Stimulated activated naive CD8-positive, alpha-beta T cell treated with anti-CD3 and anti-CD28 coated beads, Interleukin-15, Interleukin-2, amounts not matched to agents 100 ng/mL and 50 ng/mL, for 24 hours (primary cell): ENCODE results near the gene POPDC3.
"Not testable (repeated sequence)": the region's sequence is repeated elsewhere in the genome, so short reads cannot be mapped to it uniquely, and the experiment has no call there.

Experiments
- H3K27ac Mint-ChIP-seq: one replicate; pipeline ENCODE4 v1.8.0; 2021; ENCODE audit warnings: mild to moderate bottlenecking, mixed read lengths
- H3K27me3 Mint-ChIP-seq: one replicate; pipeline ENCODE4 v1.8.0; 2021; ENCODE audit warnings: mixed read lengths
- H3K36me3 Mint-ChIP-seq: one replicate; pipeline ENCODE4 v1.8.0; 2021; ENCODE audit warnings: low read depth, mixed read lengths
- H3K4me1 Mint-ChIP-seq: one replicate; pipeline ENCODE4 v1.8.0; 2021; ENCODE audit warnings: low read depth, mixed read lengths
- H3K4me3 Mint-ChIP-seq: one replicate; pipeline ENCODE4 v1.8.0; 2021; ENCODE audit warnings: mild to moderate bottlenecking, mixed read lengths
- H3K9me3 Mint-ChIP-seq: one replicate; pipeline ENCODE4 v1.8.0; 2021; ENCODE audit warnings: mixed read lengths

Gene POPDC3

GRCh38 chr6:105184921-105185320, 5.1 kb upstream of the POPDC3 start:
- H3K4me1 Mint-ChIP-seq, result no peaks in the 10 kb centered on the region
- H3K4me3 Mint-ChIP-seq, result no peak overlapping the region
- H3K27ac Mint-ChIP-seq, result no peak overlapping the region
- H3K27me3 Mint-ChIP-seq, result peaks cover 50% of the 10 kb centered on the region
- H3K9me3 Mint-ChIP-seq, result no peaks in the 10 kb centered on the region
- H3K36me3 Mint-ChIP-seq, result no peaks in the 10 kb centered on the region

GRCh38 chr6:105181981-105182515, 2.2 kb upstream of the POPDC3 start:
- H3K27ac Mint-ChIP-seq, result no peak overlapping the region
- H3K27me3 Mint-ChIP-seq, result peaks cover 66% of the 10 kb centered on the region
- no peak overlapping the region for H3K4me3 Mint-ChIP-seq
- H3K9me3 Mint-ChIP-seq, result no peaks in the 10 kb centered on the region
- H3K4me1 Mint-ChIP-seq, result peaks cover 5% of the 10 kb centered on the region
- no peaks in the 10 kb centered on the region for H3K36me3 Mint-ChIP-seq

GRCh38 chr6:105178636-105179035, 1.2 kb downstream of the POPDC3 start:
- Mint-ChIP-seq H3K27ac (no peak overlapping the region), H3K9me3 (no peaks in the 10 kb centered on the region), H3K36me3 (no peaks in the 10 kb centered on the region), H3K4me3 (no peak overlapping the region), H3K27me3 (peaks cover 68% of the 10 kb centered on the region), H3K4me1 (peaks cover 5% of the 10 kb centered on the region)

GRCh38 chr6:105178110-105178509, 1.7 kb downstream of the POPDC3 start:
- Mint-ChIP-seq H3K36me3 (no peaks in the 10 kb centered on the region), H3K9me3 (no peaks in the 10 kb centered on the region), H3K4me1 (peaks cover 5% of the 10 kb centered on the region), H3K27me3 (peaks cover 70% of the 10 kb centered on the region), H3K4me3 (no peak overlapping the region), H3K27ac (no peak overlapping the region)

DNA sequence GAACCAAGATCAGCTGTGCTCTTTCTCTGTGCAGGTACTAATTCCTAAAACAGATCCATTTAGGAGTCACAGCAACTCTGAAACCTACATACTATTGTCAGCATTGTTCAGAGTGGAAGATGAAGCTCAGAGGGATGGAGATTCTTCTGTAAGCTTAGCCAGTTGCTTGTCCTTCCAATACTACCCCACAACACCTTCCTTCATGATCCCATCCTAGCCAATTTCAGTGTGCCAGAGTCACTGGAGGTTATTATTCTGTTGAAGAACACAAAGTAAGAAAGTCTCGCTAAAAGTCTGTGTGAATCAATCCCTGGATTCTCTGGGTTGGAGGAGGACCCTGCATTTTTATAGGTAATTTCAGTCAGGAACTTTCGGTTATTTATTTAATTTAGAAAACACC, 2.3 kb downstream of the POPDC3 start:
- Mint-ChIP-seq H3K4me1 (peaks cover 5% of the 10 kb centered on the region), H3K27ac (no peak overlapping the region), H3K27me3 (peaks cover 68% of the 10 kb centered on the region), H3K4me3 (no peak overlapping the region), H3K36me3 (no peaks in the 10 kb centered on the region), H3K9me3 (no peaks in the 10 kb centered on the region)

- H3K27me3 Mint-ChIP-seq, result peaks cover 53% of the 10 kb centered on the region
- H3K4me1 Mint-ChIP-seq, result peaks cover 5% of the 10 kb centered on the region
- H3K9me3 Mint-ChIP-seq, result no peaks in the 10 kb centered on the region
- H3K27ac Mint-ChIP-seq, result no peak overlapping the region
- H3K36me3 Mint-ChIP-seq, result no peaks in the 10 kb centered on the region
- H3K4me3 Mint-ChIP-seq, result no peak overlapping the region
Measured at GRCh38 chr6:105174512-105174911, 5.3 kb downstream of the POPDC3 start.

DNA sequence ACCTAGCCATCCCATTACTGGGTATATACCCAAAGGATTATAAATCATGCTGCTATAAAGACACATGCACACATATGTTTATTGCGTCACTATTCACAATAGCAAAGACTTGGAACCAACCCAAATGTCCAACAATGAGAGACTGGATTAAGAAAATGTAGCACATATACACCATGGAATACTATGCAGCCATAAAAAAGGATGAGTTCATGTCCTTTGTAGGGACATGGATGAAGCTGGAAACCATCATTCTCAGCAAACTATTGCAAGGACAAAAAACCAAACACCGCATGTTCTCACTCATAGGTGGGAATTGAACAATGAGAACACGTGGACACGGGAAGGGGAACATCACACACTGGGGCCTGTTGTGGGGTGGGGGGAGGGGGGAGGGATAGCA, 7.3 kb downstream of the POPDC3 start:
- not testable (repeated sequence) for H3K36me3 Mint-ChIP-seq, H3K9me3 Mint-ChIP-seq, H3K4me1 Mint-ChIP-seq, H3K4me3 Mint-ChIP-seq, H3K27ac Mint-ChIP-seq
- peaks cover 48% of the 10 kb centered on the region for H3K27me3 Mint-ChIP-seq

- no peaks in the 10 kb centered on the region for H3K4me1 Mint-ChIP-seq
- H3K27ac Mint-ChIP-seq, result no peak overlapping the region
- no peaks in the 10 kb centered on the region for H3K9me3 Mint-ChIP-seq
- peaks cover 53% of the 10 kb centered on the region for H3K27me3 Mint-ChIP-seq
- no peak overlapping the region for H3K4me3 Mint-ChIP-seq
- no peaks in the 10 kb centered on the region for H3K36me3 Mint-ChIP-seq
Measured at GRCh38 chr6:105170059-105170458, 9.8 kb downstream of the POPDC3 start.

- Mint-ChIP-seq H3K27me3 (peaks cover 49% of the 10 kb centered on the region), H3K4me3 (no peak overlapping the region), H3K4me1 (no peaks in the 10 kb centered on the region), H3K27ac (no peak overlapping the region), H3K9me3 (no peaks in the 10 kb centered on the region), H3K36me3 (no peaks in the 10 kb centered on the region)
Measured at GRCh38 chr6:105167914-105168313, 11.9 kb downstream of the POPDC3 start.

- Mint-ChIP-seq H3K27ac (no peak overlapping the region), H3K4me3 (no peak overlapping the region), H3K27me3 (peaks cover 45% of the 10 kb centered on the region), H3K9me3 (no peaks in the 10 kb centered on the region), H3K4me1 (no peaks in the 10 kb centered on the region), H3K36me3 (no peaks in the 10 kb centered on the region)
Measured at GRCh38 chr6:105164418-105164817, 15.4 kb downstream of the POPDC3 start.

GRCh38 chr6:105163183-105163582, 16.6 kb downstream of the POPDC3 start:
- Mint-ChIP-seq H3K9me3 (no peaks in the 10 kb centered on the region), H3K27ac (no peak overlapping the region), H3K36me3 (no peaks in the 10 kb centered on the region), H3K27me3 (peaks cover 38% of the 10 kb centered on the region), H3K4me1 (no peaks in the 10 kb centered on the region), H3K4me3 (no peak overlapping the region)

- Mint-ChIP-seq H3K4me3 (no peak overlapping the region), H3K36me3 (no peaks in the 10 kb centered on the region), H3K27ac (no peak overlapping the region), H3K27me3 (peaks cover 33% of the 10 kb centered on the region), H3K9me3 (no peaks in the 10 kb centered on the region), H3K4me1 (no peaks in the 10 kb centered on the region)
Measured at GRCh38 chr6:105162377-105162776, 17.4 kb downstream of the POPDC3 start.

- H3K27ac Mint-ChIP-seq, result no peak overlapping the region
- H3K36me3 Mint-ChIP-seq, result no peaks in the 10 kb centered on the region
- H3K27me3 Mint-ChIP-seq, result peaks cover 25% of the 10 kb centered on the region
- H3K9me3 Mint-ChIP-seq, result no peaks in the 10 kb centered on the region
- H3K4me3 Mint-ChIP-seq, result no peak overlapping the region
- no peaks in the 10 kb centered on the region for H3K4me1 Mint-ChIP-seq
Measured at GRCh38 chr6:105161421-105161820, 18.4 kb downstream of the POPDC3 start.

DNA sequence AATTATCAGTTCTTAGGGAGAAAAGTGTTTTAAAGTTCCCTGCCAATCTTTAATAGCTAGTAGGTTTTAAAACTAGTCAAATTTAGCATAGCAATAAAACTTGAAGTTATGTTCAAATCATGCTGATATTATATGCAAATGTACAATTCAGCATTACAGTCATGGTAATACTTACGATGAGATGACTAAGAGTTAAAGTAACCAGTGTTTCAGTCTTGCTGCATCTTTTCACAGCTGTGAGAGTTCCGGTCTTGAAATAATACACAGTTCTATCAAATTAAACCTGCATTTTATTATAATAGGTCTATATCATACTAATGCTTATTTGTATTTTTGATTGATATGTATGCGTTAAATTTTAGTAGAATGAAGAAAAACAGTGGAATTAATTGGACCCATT, 26.1 kb downstream of the POPDC3 start:
- H3K4me1 Mint-ChIP-seq, result no peaks in the 10 kb centered on the region
- no peaks in the 10 kb centered on the region for H3K36me3 Mint-ChIP-seq
- H3K27me3 Mint-ChIP-seq, result peaks cover 27% of the 10 kb centered on the region
- no peak overlapping the region for H3K27ac Mint-ChIP-seq
- H3K4me3 Mint-ChIP-seq, result no peak overlapping the region
- no peaks in the 10 kb centered on the region for H3K9me3 Mint-ChIP-seq

- Mint-ChIP-seq H3K27me3 (peaks cover 27% of the 10 kb centered on the region), H3K4me3 (no peak overlapping the region), H3K36me3 (no peaks in the 10 kb centered on the region), H3K27ac (no peak overlapping the region), H3K9me3 (no peaks in the 10 kb centered on the region), H3K4me1 (no peaks in the 10 kb centered on the region)
Measured at GRCh38 chr6:105152880-105153279, 26.9 kb downstream of the POPDC3 start.

DNA sequence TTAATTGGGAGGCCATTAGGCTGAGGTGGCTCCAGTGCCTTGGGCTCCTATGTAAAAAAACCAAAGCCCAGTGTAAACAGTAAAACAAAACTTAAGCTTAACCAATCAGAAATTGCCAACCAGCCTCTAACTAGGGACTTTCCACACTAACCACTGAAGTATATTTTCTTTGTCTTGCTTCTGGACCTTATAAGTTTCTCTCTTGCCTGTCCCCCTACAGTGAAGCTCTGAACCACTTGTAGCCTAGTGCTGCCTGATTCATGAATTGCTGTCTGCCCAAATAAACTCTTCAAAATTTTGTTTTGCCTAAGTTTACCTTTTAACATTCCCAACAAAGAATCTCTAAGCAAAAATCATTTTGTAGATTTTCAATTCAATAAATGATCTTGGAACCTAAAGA, 28.2 kb downstream of the POPDC3 start:
- Mint-ChIP-seq H3K9me3 (no peaks in the 10 kb centered on the region), H3K4me3 (no peak overlapping the region), H3K27me3 (peaks cover 27% of the 10 kb centered on the region), H3K4me1 (no peaks in the 10 kb centered on the region), H3K36me3 (no peaks in the 10 kb centered on the region), H3K27ac (no peak overlapping the region)
